Measurements from ENCODE around the gene FRMD4B.

Gene FRMD4B

GRCh38 chr3:69353088-69353478, 32.8 kb downstream of the FRMD4B start:
- Histone ChIP-seq H3F3A (ENCODE audit: low read depth) (no peaks in the 10 kb centered on the region), H4K20me1 (ENCODE audit: insufficient read depth, low read length, poor library complexity, severe bottlenecking) (no peaks in the 10 kb centered on the region), H3K4me3 (ENCODE audit: low read length, poor library complexity, severe bottlenecking) (no peak overlapping the region), H3K36me3 (ENCODE audit: insufficient read depth, low read length) (no peaks in the 10 kb centered on the region), H3K9me2 (replicated peaks; ENCODE audit: low read depth, low read length) (no peaks in the 10 kb centered on the region), H3K4me2 (ENCODE audit: low read depth, low read length, poor library complexity, severe bottlenecking) (no peak overlapping the region), H3K9me3 (ENCODE audit: insufficient read depth, low read depth, low read length) (no peaks in the 10 kb centered on the region), H3K4me1 (ENCODE audit: insufficient read depth, low read length, poor library complexity, severe bottlenecking) (no peaks in the 10 kb centered on the region), H3K27me3 (ENCODE audit: insufficient read depth, low read length, poor library complexity, severe bottlenecking) (no peaks in the 10 kb centered on the region), H2AFZ (ENCODE audit: low read length) (no peak overlapping the region), H3K79me2 (ENCODE audit: insufficient read depth, low read length) (no peaks in the 10 kb centered on the region), H3K9ac (ENCODE audit: low read depth, low read length, poor library complexity, severe bottlenecking) (no peak overlapping the region)
- TF ChIP-seq, protein P1, sequence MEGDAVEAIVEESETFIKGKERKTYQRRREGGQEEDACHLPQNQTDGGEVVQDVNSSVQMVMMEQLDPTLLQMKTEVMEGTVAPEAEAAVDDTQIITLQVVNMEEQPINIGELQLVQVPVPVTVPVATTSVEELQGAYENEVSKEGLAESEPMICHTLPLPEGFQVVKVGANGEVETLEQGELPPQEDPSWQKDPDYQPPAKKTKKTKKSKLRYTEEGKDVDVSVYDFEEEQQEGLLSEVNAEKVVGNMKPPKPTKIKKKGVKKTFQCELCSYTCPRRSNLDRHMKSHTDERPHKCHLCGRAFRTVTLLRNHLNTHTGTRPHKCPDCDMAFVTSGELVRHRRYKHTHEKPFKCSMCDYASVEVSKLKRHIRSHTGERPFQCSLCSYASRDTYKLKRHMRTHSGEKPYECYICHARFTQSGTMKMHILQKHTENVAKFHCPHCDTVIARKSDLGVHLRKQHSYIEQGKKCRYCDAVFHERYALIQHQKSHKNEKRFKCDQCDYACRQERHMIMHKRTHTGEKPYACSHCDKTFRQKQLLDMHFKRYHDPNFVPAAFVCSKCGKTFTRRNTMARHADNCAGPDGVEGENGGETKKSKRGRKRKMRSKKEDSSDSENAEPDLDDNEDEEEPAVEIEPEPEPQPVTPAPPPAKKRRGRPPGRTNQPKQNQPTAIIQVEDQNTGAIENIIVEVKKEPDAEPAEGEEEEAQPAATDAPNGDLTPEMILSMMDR (conservative IDR thresholded peaks at IDR 0.05; ENCODE audit: low read length) = no peak
- TF ChIP-seq EZH2phosphoT487 (IDR thresholded peaks at IDR 0.05; ENCODE audit: borderline replicate concordance) = no peak

DNA sequence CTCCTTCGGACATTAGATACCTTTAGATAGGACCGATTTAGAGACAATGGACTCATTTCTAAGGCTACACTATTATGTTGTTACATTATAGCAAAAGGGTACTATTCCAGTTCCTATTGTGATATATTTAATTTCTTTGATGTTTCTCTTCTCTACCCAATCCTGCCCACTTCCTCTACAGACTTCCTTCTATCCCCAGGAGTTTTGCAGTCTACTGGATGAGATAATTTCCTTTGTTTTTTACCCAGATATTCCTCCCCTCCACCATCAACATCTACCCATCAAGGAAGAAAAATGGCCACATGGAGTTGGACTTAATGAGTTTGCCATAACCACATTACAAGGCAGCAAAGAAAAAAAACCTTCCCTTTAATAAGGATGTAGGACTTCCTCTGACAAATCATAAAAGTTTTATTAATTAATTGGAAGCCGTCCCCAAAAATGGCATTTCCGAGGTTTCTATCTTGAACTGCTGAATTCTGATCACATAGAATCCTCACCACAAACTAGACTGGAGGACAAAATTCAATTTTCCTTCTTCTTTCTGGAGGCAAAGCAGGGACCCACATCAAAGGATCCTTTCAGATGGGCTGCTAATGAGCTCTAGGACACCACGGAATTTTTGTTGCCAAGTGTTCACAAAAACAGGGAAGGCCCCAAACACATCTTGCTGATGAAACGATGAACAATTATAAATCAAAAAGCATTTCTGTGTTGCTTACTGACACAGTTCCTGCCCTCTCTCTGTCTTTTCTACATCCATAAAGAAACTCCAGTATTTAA, 33.4 kb downstream of the FRMD4B start:
- no peaks in the 10 kb centered on the region for H3K79me2 ChIP-seq (ENCODE audit: insufficient read depth, low read length)
- H3F3A ChIP-seq (ENCODE audit: low read depth) = no peaks in the 10 kb centered on the region
- H3K4me2 ChIP-seq (ENCODE audit: low read depth, low read length, poor library complexity, severe bottlenecking) = no peak overlapping the region
- no peaks in the 10 kb centered on the region for H3K4me1 ChIP-seq (ENCODE audit: insufficient read depth, low read length, poor library complexity, severe bottlenecking)
- H3K36me3 ChIP-seq (ENCODE audit: insufficient read depth, low read length) = no peaks in the 10 kb centered on the region
- H4K20me1 ChIP-seq (ENCODE audit: insufficient read depth, low read length, poor library complexity, severe bottlenecking) = no peaks in the 10 kb centered on the region
- H3K9ac ChIP-seq (ENCODE audit: low read depth, low read length, poor library complexity, severe bottlenecking) = no peak overlapping the region
- H3K9me2 ChIP-seq (replicated peaks; ENCODE audit: low read depth, low read length) = no peaks in the 10 kb centered on the region
- no peaks in the 10 kb centered on the region for H3K9me3 ChIP-seq (ENCODE audit: insufficient read depth, low read depth, low read length)
- H3K27me3 ChIP-seq (ENCODE audit: insufficient read depth, low read length, poor library complexity, severe bottlenecking) = no peaks in the 10 kb centered on the region
- TF ChIP-seq, protein P1 (conservative IDR thresholded peaks at IDR 0.05; ENCODE audit: low read length) = no peak
- TF ChIP-seq EZH2phosphoT487 (IDR thresholded peaks at IDR 0.05; ENCODE audit: borderline replicate concordance) = no peak
- no peak overlapping the region for H3K4me3 ChIP-seq (ENCODE audit: low read length, poor library complexity, severe bottlenecking)
- H2AFZ ChIP-seq (ENCODE audit: low read length) = no peak overlapping the region

GRCh38 chr3:69343875-69344274, 42.0 kb downstream of the FRMD4B start:
- H3K9me2 ChIP-seq (replicated peaks; ENCODE audit: low read depth, low read length) = no peaks in the 10 kb centered on the region
- TF ChIP-seq EZH2phosphoT487 (IDR thresholded peaks at IDR 0.05; ENCODE audit: borderline replicate concordance) = no peak
- TF ChIP-seq, protein P1 (conservative IDR thresholded peaks at IDR 0.05; ENCODE audit: low read length) = no peak
- H3K27me3 ChIP-seq (ENCODE audit: insufficient read depth, low read length, poor library complexity, severe bottlenecking) = no peaks in the 10 kb centered on the region
- no peak overlapping the region for H3K9ac ChIP-seq (ENCODE audit: low read depth, low read length, poor library complexity, severe bottlenecking)
- no peaks in the 10 kb centered on the region for H3K4me1 ChIP-seq (ENCODE audit: insufficient read depth, low read length, poor library complexity, severe bottlenecking)
- H3K4me3 ChIP-seq (ENCODE audit: low read length, poor library complexity, severe bottlenecking) = no peak overlapping the region
- H4K20me1 ChIP-seq (ENCODE audit: insufficient read depth, low read length, poor library complexity, severe bottlenecking) = no peaks in the 10 kb centered on the region
- no peaks in the 10 kb centered on the region for H3F3A ChIP-seq (ENCODE audit: low read depth)
- no peak overlapping the region for H2AFZ ChIP-seq (ENCODE audit: low read length)
- H3K36me3 ChIP-seq (ENCODE audit: insufficient read depth, low read length) = no peaks in the 10 kb centered on the region
- no peaks in the 10 kb centered on the region; the same call in 1 of the 2 replicates for H3K9me3 ChIP-seq (ENCODE audit: insufficient read depth, low read depth, low read length)
- no peak overlapping the region for H3K4me2 ChIP-seq (ENCODE audit: low read depth, low read length, poor library complexity, severe bottlenecking)
- H3K79me2 ChIP-seq (ENCODE audit: insufficient read depth, low read length) = no peaks in the 10 kb centered on the region

Measured in Loucy (cell line).